ENCODE measurements around the gene RPL10.

Gene RPL10

GRCh38 chrX:154441984-154442707 lies 44.0 kb downstream of the RPL10 start:
- Histone ChIP-seq H2AFZ (ENCODE audit: low read length, unreplicated experiment) (no peak overlapping the region), H3K4me3 (ENCODE audit: low read depth, low read length) (no peak overlapping the region), H3K4me1 (ENCODE audit: control insufficient read depth, insufficient read depth, low read length, unreplicated experiment) (peaks cover 7% of the 10 kb centered on the region), H3K27me3 (ENCODE audit: insufficient read depth, low read length) (no peaks in the 10 kb centered on the region), H3K79me2 (ENCODE audit: control insufficient read depth, insufficient read depth, low read length, unreplicated experiment) (peaks cover 58% of the 10 kb centered on the region), H3K27ac (ENCODE audit: low read depth, low read length) (no peak overlapping the region), H3K36me3 (ENCODE audit: insufficient read depth, low read length) (no peaks in the 10 kb centered on the region)

GRCh38 chrX:154443479-154443910 lies 45.3 kb downstream of the RPL10 start:
- Histone ChIP-seq H3K4me3 (ENCODE audit: low read depth, low read length) (peak overlapping the region; percentile 92), H3K27me3 (ENCODE audit: insufficient read depth, low read length) (no peaks in the 10 kb centered on the region), H3K79me2 (ENCODE audit: control insufficient read depth, insufficient read depth, low read length, unreplicated experiment) (peaks cover 52% of the 10 kb centered on the region), H3K4me1 (ENCODE audit: control insufficient read depth, insufficient read depth, low read length, unreplicated experiment) (peaks cover 7% of the 10 kb centered on the region), H3K27ac (ENCODE audit: low read depth, low read length) (peak overlapping the region; percentile 53), H3K36me3 (ENCODE audit: insufficient read depth, low read length) (no peaks in the 10 kb centered on the region), H2AFZ (ENCODE audit: low read length, unreplicated experiment) (no peak overlapping the region)

- no peaks in the 10 kb centered on the region for H3K27me3 ChIP-seq (ENCODE audit: insufficient read depth, low read length)
- H3K79me2 ChIP-seq (ENCODE audit: control insufficient read depth, insufficient read depth, low read length, unreplicated experiment): peaks cover 46% of the 10 kb centered on the region
- H3K4me1 ChIP-seq (ENCODE audit: control insufficient read depth, insufficient read depth, low read length, unreplicated experiment): peaks cover 7% of the 10 kb centered on the region
- peak within 1 kb of the TSS; percentile 53 for H3K27ac ChIP-seq (ENCODE audit: low read depth, low read length)
- H2AFZ ChIP-seq (ENCODE audit: low read length, unreplicated experiment): no peak within 1 kb of the TSS
- no peaks in the 10 kb centered on the region for H3K36me3 ChIP-seq (ENCODE audit: insufficient read depth, low read length)
- H3K4me3 ChIP-seq (ENCODE audit: low read depth, low read length): peak within 1 kb of the TSS; percentile 92
These were observed 46.0 kb downstream of the RPL10 start, which contains the start of gene FAM50A for GRCh38 chrX:154443992-154444754. Gene FAM50A (plus strand): TSS chrX:154444141. CDS start chrX:154444236, 95 bp downstream.

DNA sequence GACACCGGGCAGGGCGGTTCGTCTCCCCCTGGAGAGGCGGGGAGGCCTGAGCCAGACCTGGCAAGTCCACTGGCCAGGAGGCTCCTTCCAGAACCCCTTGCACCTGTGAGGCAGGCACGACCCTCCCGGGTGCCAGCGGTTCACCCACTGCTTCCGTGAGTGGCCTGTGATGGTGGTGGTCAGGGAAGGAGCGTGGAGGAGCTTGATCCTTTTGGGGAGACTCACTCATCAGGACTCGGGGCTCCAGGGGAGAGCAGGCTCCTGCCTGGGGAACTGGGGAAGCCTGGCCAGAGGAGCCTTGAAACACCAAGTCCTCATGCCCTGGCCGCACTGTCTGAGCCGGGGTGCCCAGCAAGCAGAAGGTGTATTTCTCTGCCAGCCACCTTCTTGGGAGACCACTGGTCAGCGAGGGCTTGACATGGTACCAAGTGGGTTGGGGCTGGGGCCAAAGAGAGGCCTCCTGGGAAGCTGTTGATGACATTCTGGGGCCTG lies 46.6 kb downstream of the RPL10 start:
- Histone ChIP-seq H3K79me2 (ENCODE audit: control insufficient read depth, insufficient read depth, low read length, unreplicated experiment) (peaks cover 40% of the 10 kb centered on the region), H3K36me3 (ENCODE audit: insufficient read depth, low read length) (no peaks in the 10 kb centered on the region), H3K4me1 (ENCODE audit: control insufficient read depth, insufficient read depth, low read length, unreplicated experiment) (peaks cover 7% of the 10 kb centered on the region), H3K4me3 (ENCODE audit: low read depth, low read length) (peak overlapping the region; percentile 92), H3K27me3 (ENCODE audit: insufficient read depth, low read length) (no peaks in the 10 kb centered on the region), H2AFZ (ENCODE audit: low read length, unreplicated experiment) (no peak overlapping the region), H3K27ac (ENCODE audit: low read depth, low read length) (peak overlapping the region; percentile 50; the same call in 1 of the 2 replicates)

DNA sequence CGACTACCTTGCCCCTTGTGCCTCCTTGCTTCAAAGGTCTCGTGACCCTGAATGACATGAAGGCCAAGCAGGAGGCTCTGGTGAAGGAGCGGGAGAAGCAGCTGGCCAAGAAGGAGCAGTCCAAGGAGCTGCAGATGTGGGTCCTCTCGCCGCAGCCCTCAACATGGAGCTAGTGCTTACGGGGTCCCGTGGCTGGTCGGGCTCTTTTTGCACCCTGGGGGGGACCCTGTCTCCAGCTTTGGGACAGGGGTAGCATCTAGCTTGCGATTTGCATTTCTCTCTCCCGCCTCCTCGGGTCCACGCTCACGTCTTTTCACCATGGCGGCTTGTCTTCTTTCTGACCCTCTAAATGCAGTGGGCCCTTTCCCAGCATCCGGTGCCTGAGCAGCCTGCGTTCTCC lies 47.6 kb downstream of the RPL10 start:
- Histone ChIP-seq H2AFZ (ENCODE audit: low read length, unreplicated experiment) (no peak overlapping the region), H3K79me2 (ENCODE audit: control insufficient read depth, insufficient read depth, low read length, unreplicated experiment) (peaks cover 30% of the 10 kb centered on the region), H3K27ac (ENCODE audit: low read depth, low read length) (no peak overlapping the region), H3K36me3 (ENCODE audit: insufficient read depth, low read length) (no peaks in the 10 kb centered on the region), H3K4me3 (ENCODE audit: low read depth, low read length) (peak overlapping the region; percentile 92; the same call in 1 of the 2 replicates), H3K4me1 (ENCODE audit: control insufficient read depth, insufficient read depth, low read length, unreplicated experiment) (peaks cover 7% of the 10 kb centered on the region), H3K27me3 (ENCODE audit: insufficient read depth, low read length) (no peaks in the 10 kb centered on the region)

DNA sequence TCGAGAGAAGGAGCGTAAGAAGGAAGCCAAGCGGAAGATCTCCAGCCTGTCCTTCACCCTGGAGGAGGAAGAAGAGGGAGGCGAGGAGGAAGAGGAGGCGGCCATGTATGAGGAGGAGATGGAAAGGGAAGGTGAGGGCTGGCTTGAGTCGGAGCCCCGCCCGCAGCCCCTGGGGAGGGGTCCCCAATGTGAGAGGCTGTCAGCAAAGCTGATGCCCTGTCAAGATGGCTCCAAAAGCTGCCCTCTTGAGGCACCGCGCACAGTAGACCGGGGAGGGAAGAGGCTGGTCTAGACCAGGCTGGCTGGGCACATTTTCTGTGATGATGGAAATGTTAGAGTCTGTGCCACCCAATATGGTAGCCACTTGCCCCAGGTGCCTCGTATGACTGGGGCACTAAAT lies 48.3 kb downstream of the RPL10 start:
- peaks cover 30% of the 10 kb centered on the region for H3K79me2 ChIP-seq (ENCODE audit: control insufficient read depth, insufficient read depth, low read length, unreplicated experiment)
- no peak overlapping the region for H3K27ac ChIP-seq (ENCODE audit: low read depth, low read length)
- peaks cover 7% of the 10 kb centered on the region for H3K4me1 ChIP-seq (ENCODE audit: control insufficient read depth, insufficient read depth, low read length, unreplicated experiment)
- H3K27me3 ChIP-seq (ENCODE audit: insufficient read depth, low read length): no peaks in the 10 kb centered on the region
- no peak overlapping the region for H3K4me3 ChIP-seq (ENCODE audit: low read depth, low read length)
- H2AFZ ChIP-seq (ENCODE audit: low read length, unreplicated experiment): no peak overlapping the region
- H3K36me3 ChIP-seq (ENCODE audit: insufficient read depth, low read length): no peaks in the 10 kb centered on the region

GRCh38 chrX:154448484-154448883 lies 50.3 kb downstream of the RPL10 start:
- H3K27ac ChIP-seq (ENCODE audit: low read depth, low read length): no peak overlapping the region
- H3K27me3 ChIP-seq (ENCODE audit: insufficient read depth, low read length): no peaks in the 10 kb centered on the region
- no peaks in the 10 kb centered on the region for H3K36me3 ChIP-seq (ENCODE audit: insufficient read depth, low read length)
- H3K79me2 ChIP-seq (ENCODE audit: control insufficient read depth, insufficient read depth, low read length, unreplicated experiment): peaks cover 30% of the 10 kb centered on the region
- H2AFZ ChIP-seq (ENCODE audit: low read length, unreplicated experiment): no peak overlapping the region
- peaks cover 7% of the 10 kb centered on the region for H3K4me1 ChIP-seq (ENCODE audit: control insufficient read depth, insufficient read depth, low read length, unreplicated experiment)
- no peak overlapping the region for H3K4me3 ChIP-seq (ENCODE audit: low read depth, low read length)

GRCh38 chrX:154449618-154450017 lies 51.4 kb downstream of the RPL10 start:
- H3K79me2 ChIP-seq (ENCODE audit: control insufficient read depth, insufficient read depth, low read length, unreplicated experiment): peaks cover 26% of the 10 kb centered on the region
- H3K27ac ChIP-seq (ENCODE audit: low read depth, low read length): no peak overlapping the region
- H3K36me3 ChIP-seq (ENCODE audit: insufficient read depth, low read length): no peaks in the 10 kb centered on the region
- peaks cover 7% of the 10 kb centered on the region for H3K4me1 ChIP-seq (ENCODE audit: control insufficient read depth, insufficient read depth, low read length, unreplicated experiment)
- no peak overlapping the region for H2AFZ ChIP-seq (ENCODE audit: low read length, unreplicated experiment)
- H3K4me3 ChIP-seq (ENCODE audit: low read depth, low read length): no peak overlapping the region
- no peaks in the 10 kb centered on the region for H3K27me3 ChIP-seq (ENCODE audit: insufficient read depth, low read length)

DNA sequence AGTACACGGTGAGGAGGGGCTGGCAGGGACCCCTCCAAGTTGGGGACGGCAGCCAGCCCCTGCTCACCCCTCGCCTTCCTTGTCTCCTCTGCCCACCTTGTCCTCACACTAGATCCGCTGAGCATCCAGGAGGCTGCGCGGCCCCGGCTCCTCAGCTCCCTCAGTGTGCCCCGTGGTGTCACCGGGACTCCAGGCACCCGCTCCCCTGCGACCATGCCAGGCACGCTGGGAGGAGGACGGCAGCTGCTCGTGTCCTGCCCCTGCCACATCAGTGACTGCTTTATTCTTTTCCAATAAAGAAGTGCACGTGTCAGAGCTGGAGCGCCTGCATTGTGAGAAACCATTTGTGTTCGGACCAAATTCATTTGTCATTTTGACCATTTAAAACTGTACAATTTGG lies 52.1 kb downstream of the RPL10 start:
- Histone ChIP-seq H3K4me1 (ENCODE audit: control insufficient read depth, insufficient read depth, low read length, unreplicated experiment) (peaks cover 5% of the 10 kb centered on the region), H3K36me3 (ENCODE audit: insufficient read depth, low read length) (no peaks in the 10 kb centered on the region), H3K79me2 (ENCODE audit: control insufficient read depth, insufficient read depth, low read length, unreplicated experiment) (peaks cover 19% of the 10 kb centered on the region)

More for the DNA sequence above, 52.1 kb downstream of the RPL10 start:
- no peak overlapping the region for H2AFZ ChIP-seq (ENCODE audit: low read length, unreplicated experiment)
- no peak overlapping the region for H3K27ac ChIP-seq (ENCODE audit: low read depth, low read length)
- H3K4me3 ChIP-seq (ENCODE audit: low read depth, low read length): no peak overlapping the region
- no peaks in the 10 kb centered on the region for H3K27me3 ChIP-seq (ENCODE audit: insufficient read depth, low read length)
